GM19328 (cell line): Measurements from ENCODE around the gene PDE4B.

Source experiments
- ATAC-seq: cut with Tn5 transposase; IDR thresholded peaks from one replicate; pipeline ENCODE4 v1.9.1; 2021; ENCODE audit warnings: mild to moderate bottlenecking, moderate library complexity; ENCODE audit not compliant: unreplicated experiment

The PDE4B gene

GRCh38 chr1:66274634-66275033, 481.9 kb downstream of the PDE4B start:
- ATAC-seq, result peak; percentile 31

- no peak for ATAC-seq
Measured at GRCh38 chr1:66275083-66275482, 482.4 kb downstream of the PDE4B start.

- ATAC-seq, result no peak
Measured at GRCh38 chr1:66275601-66276023, 482.9 kb downstream of the PDE4B start.

- peak; percentile 60 for ATAC-seq
Measured at GRCh38 chr1:66276218-66276617, 483.5 kb downstream of the PDE4B start.

GRCh38 chr1:66278260-66279021, 485.7 kb downstream of the PDE4B start:
- no peak for ATAC-seq

- ATAC-seq, result no peak
Measured at GRCh38 chr1:66281808-66282207, 489.1 kb downstream of the PDE4B start.

- peak; percentile 77 for ATAC-seq
Measured at GRCh38 chr1:66282343-66282852, 489.7 kb downstream of the PDE4B start.

GRCh38 chr1:66282891-66283621, 490.4 kb downstream of the PDE4B start:
- no peak for ATAC-seq

- peak; percentile 45 for ATAC-seq
Measured at GRCh38 chr1:66283622-66284041, 490.9 kb downstream of the PDE4B start.

- ATAC-seq, result no peak
Measured at GRCh38 chr1:66284746-66285145, 492.1 kb downstream of the PDE4B start.

- no peak for ATAC-seq
Measured at GRCh38 chr1:66285618-66286270, 493.0 kb downstream of the PDE4B start.

GRCh38 chr1:66286307-66286706, 493.6 kb downstream of the PDE4B start:
- ATAC-seq, result no peak

GRCh38 chr1:66288048-66288447, 495.4 kb downstream of the PDE4B start:
- ATAC-seq, result no peak

- no peak for ATAC-seq
Measured at GRCh38 chr1:66290761-66291530, 498.3 kb downstream of the PDE4B start.

- ATAC-seq, result no peak
Measured at GRCh38 chr1:66291531-66291864, 498.8 kb downstream of the PDE4B start.

GRCh38 chr1:66292305-66292704, 499.6 kb downstream of the PDE4B start:
- no peak for ATAC-seq

GRCh38 chr1:66292944-66293343, 500.2 kb downstream of the PDE4B start:
- no peak for ATAC-seq

GRCh38 chr1:66294707-66295370, 502.1 kb downstream of the PDE4B start:
- no peak for ATAC-seq

- no peak for ATAC-seq
Measured at GRCh38 chr1:66295803-66296202, 503.1 kb downstream of the PDE4B start.

- no peak for ATAC-seq
Measured at GRCh38 chr1:66296370-66296769, 503.7 kb downstream of the PDE4B start.
